ENCODE data around the gene ASB7. TPM values are rescaled to one million over a fixed set of nuclear protein-coding genes. Genes with fewer than 3 reads are reported as not detected.

ASB7 gene
- total RNA-seq, 1 experiment from 2014 or later = 17.9 TPM

- Histone ChIP-seq H3K27me3 (ENCODE audit: insufficient read depth, low read depth) (no peaks in the 10 kb centered on the region), H3K27ac (no peak overlapping the region; the same call in 1 of the 2 replicates), H3K4me2 (no peak overlapping the region), H3K4me1 (replicated peaks; ENCODE audit: insufficient read depth) (peaks cover 87% of the 10 kb centered on the region), H3K9me2 (ENCODE audit: insufficient read depth) (no peaks in the 10 kb centered on the region), H3K4me3 (no peak overlapping the region), H3K36me3 (ENCODE audit: low read depth) (no peaks in the 10 kb centered on the region), H2AFZ (no peak overlapping the region), H3F3A (ENCODE audit: insufficient read depth, low read depth) (peaks cover 51% of the 10 kb centered on the region), H4K20me1 (ENCODE audit: insufficient read depth) (no peaks in the 10 kb centered on the region), H3K79me2 (ENCODE audit: low read depth) (no peaks in the 10 kb centered on the region), H3K9me3 (ENCODE audit: insufficient read depth, low read depth) (0 out of 2 replicates have a peak, but pooled peaks cover 2% of the 10 kb centered on the region)
- ChIA-PET CTCF (no interaction called here), POLR2A (ENCODE audit: unreplicated experiment) (no interaction called here)
- intact Hi-C loops (cut with micrococcal nuclease; ENCODE audit: unreplicated experiment) = no loop called here
- no peak for DNase-seq
- BruUV-seq (replicated peaks) = no TSS peak
- TF ChIP-seq EZH2 (IDR thresholded peaks at IDR 0.05; ENCODE audit: low read depth) = no peak
- TF ChIP-seq CTCF (conservative IDR thresholded peaks at IDR 0.05) = no peak
These were observed 88.4 kb downstream of the ASB7 start for GRCh38 chr15:100690795-100691158.

GRCh38 chr15:100691321-100691720, 88.9 kb downstream of the ASB7 start:
- no peak for TF ChIP-seq CTCF (conservative IDR thresholded peaks at IDR 0.05)
- Histone ChIP-seq H3K79me2 (ENCODE audit: low read depth) (no peaks in the 10 kb centered on the region), H3K4me1 (replicated peaks; ENCODE audit: insufficient read depth) (peaks cover 83% of the 10 kb centered on the region), H3K4me2 (no peak overlapping the region), H3K27me3 (ENCODE audit: insufficient read depth, low read depth) (no peaks in the 10 kb centered on the region), H3K27ac (no peak overlapping the region), H3K4me3 (no peak overlapping the region), H3K36me3 (ENCODE audit: low read depth) (no peaks in the 10 kb centered on the region), H3K9me2 (ENCODE audit: insufficient read depth) (no peaks in the 10 kb centered on the region), H4K20me1 (ENCODE audit: insufficient read depth) (no peaks in the 10 kb centered on the region), H2AFZ (no peak overlapping the region), H3K9me3 (ENCODE audit: insufficient read depth, low read depth) (0 out of 2 replicates have a peak, but pooled peaks cover 6% of the 10 kb centered on the region), H3F3A (ENCODE audit: insufficient read depth, low read depth) (peaks cover 47% of the 10 kb centered on the region)
- POLR2A ChIA-PET (ENCODE audit: unreplicated experiment) = interaction anchor here (0.6 kb wide), 1 partner anchor 12 kb away, joined by 3 read pairs; no protein-coding TSS in a partner anchor
- intact Hi-C loops (cut with micrococcal nuclease; ENCODE audit: unreplicated experiment) = no loop called here
- BruUV-seq (replicated peaks) = no TSS peak
- no peak for DNase-seq
- CTCF ChIA-PET = no interaction called here

GRCh38 chr15:100692246-100692645, 89.9 kb downstream of the ASB7 start:
- intact Hi-C loops (cut with micrococcal nuclease; ENCODE audit: unreplicated experiment) = no loop called here
- no peak for DNase-seq
- CTCF ChIA-PET = no interaction called here

More at GRCh38 chr15:100692246-100692645, 89.9 kb downstream of the ASB7 start:
- Histone ChIP-seq H3K36me3 (ENCODE audit: low read depth) (no peaks in the 10 kb centered on the region), H3K4me2 (no peak overlapping the region), H3K4me3 (no peak overlapping the region), H3K9me2 (ENCODE audit: insufficient read depth) (no peaks in the 10 kb centered on the region), H3K9me3 (ENCODE audit: insufficient read depth, low read depth) (0 out of 2 replicates have a peak, but pooled peaks cover 6% of the 10 kb centered on the region), H3K4me1 (replicated peaks; ENCODE audit: insufficient read depth) (peaks cover 73% of the 10 kb centered on the region), H3K27me3 (ENCODE audit: insufficient read depth, low read depth) (no peaks in the 10 kb centered on the region), H3F3A (ENCODE audit: insufficient read depth, low read depth) (peaks cover 37% of the 10 kb centered on the region; the same call in 1 of the 2 replicates), H3K79me2 (ENCODE audit: low read depth) (no peaks in the 10 kb centered on the region), H3K27ac (no peak overlapping the region), H4K20me1 (ENCODE audit: insufficient read depth) (no peaks in the 10 kb centered on the region), H2AFZ (no peak overlapping the region)
- TF ChIP-seq CTCF (conservative IDR thresholded peaks at IDR 0.05) (no peak), EZH2 (IDR thresholded peaks at IDR 0.05; ENCODE audit: low read depth) (no peak)
- POLR2A ChIA-PET (ENCODE audit: unreplicated experiment) = no interaction called here
- no TSS peak for BruUV-seq (replicated peaks)

Data from PC-9 (cell line).